H1 (cell line): ENCODE results near the gene RHEX. TPM values are rescaled to one million over a fixed set of nuclear protein-coding genes. Genes with fewer than 3 reads are reported as not detected.

Experiments used
- CREB1 ChIP-seq: IDR thresholded peaks from 2 replicates; pipeline ENCODE4 v1.6.1; 2012; ENCODE audit warnings: inconsistent platforms
- polyA plus RNA-seq, 7 experiments: library from polyadenylated mRNA; depleted of rRNA in 3 of 7; stranded (reverse) in 5 of 7; unstranded in 2 of 7; fragments of >200 nt in 5 of 7; fragments of 200-250 nt in 2 of 7; gene quantifications; 1 replicate in 5 of 7; 2 replicates in 1 of 7; 4 replicates in 1 of 7; pipeline versions ENCODE4 v1.2.1 to v1.2.3, GENCODE V29; 2011 to 2013; ENCODE audit warnings: missing spikeins in 2 of 7, mixed read lengths in 2 of 7
- total RNA-seq: library from RNA; stranded (reverse); fragmentation: NEBNext Ultra II Directional; extraction: Animal tissue kit (Norgen Biotek cat#: 25700); gene quantifications from 2 replicates; pipeline ENCODE4 v1.2.1, GENCODE V29; 2021

RHEX gene
- total and polyA plus RNA-seq, 2 of the 8 experiments (the other 6 are each of a cell fraction or from before 2014, with no cell fraction given), result not detected

GRCh38 chr1:206136241-206136640, 83.3 kb downstream of the RHEX start (continued):
- no peak for TF ChIP-seq CREB1
